HK-2 (cell line): ENCODE data around the gene PRKCZ.

ENCODE experiments used
- DNase-seq: peaks from one replicate; pipeline ENCODE4 v3.0.0-alpha.2; 2018; ENCODE audit not compliant: unreplicated experiment

Gene PRKCZ

DNA sequence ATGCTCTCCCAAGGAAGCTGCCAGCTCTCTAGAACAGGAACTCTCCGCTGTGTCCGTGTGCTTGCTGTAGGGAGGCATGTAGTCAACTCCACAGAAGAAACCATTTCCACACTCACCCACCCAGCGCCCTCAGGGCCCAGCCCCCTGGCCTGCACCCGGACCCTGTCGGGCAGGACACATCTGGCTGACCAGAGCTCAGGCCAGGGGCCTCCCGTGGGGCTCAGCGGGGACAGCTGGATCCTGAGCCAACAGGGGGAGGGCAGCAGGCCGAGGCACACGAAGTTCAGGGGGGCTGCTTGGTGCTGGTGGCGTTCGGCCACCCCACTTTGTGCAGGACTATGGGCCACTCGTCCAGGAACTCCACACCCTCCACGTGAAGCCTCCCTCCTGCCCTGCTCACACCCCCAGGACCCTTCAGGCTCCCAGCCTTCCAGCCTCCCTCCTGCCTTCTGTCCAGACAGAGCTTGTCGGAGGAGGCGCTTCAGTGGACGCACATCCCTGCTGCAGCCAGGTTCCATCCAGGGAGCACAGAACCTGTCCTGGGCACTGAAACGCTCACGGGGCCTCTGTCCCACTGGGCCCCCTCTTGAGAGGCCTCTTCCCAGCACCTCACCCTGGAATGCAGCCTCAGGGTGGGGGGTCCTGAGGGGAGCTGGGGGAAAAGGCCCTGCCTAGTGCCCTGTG, 159.3 kb downstream of the PRKCZ start:
- no peak for DNase-seq

DNA sequence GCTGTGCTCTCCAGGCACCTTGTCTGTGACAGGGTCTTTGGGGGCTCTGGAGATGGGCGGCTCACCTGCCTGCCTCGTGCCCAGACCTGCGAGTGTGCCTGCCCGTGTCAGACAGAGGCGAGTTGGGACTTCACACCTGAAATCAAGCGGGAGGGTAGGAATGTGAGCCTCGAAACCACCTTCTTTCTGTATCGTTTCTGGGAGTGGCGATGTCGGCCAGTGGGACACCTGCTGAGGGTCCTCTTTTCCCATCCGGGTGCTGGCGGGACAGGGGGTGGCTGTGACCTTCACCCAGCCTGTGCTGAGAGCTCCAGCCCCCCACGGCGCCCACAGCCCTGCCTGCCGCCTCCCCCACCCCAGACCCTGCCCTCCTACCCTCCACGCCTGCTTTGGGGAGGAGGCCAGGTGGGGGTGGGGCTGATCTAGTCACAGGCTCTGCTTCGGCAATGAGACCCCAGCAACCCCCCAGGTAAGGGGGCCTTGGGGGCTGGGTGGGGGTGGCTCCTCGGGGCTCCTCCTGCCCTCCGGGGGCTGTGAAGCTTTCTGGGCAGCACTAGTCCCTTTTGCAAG, 160.0 kb downstream of the PRKCZ start:
- DNase-seq = no peak

DNA sequence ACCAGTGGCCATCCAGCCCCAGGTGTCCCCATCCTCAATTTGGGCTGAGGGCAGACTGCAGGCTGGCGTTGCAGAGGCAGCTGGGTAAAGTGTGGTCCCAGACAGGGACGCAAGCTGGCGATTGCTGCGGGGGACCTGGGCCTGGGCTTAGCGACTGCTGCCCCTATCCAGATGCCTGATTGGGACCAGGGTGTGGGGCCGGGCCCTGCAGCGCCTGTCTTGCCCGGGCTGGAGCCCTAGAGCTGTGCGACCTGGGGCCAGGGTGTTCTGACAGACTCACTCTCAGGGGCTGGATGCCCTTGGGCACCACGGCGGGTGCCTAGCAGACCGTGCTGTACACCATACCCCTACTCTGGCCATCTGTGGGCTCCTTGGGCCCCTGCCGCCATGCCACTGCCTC, 160.6 kb downstream of the PRKCZ start:
- no peak for DNase-seq

GRCh38 chr1:2212274-2212531, 162.0 kb downstream of the PRKCZ start:
- no peak for DNase-seq

GRCh38 chr1:2212532-2213491, 162.6 kb downstream of the PRKCZ start:
- peak; percentile 91 for DNase-seq

- DNase-seq = no peak
Observed at GRCh38 chr1:2213576-2214505, 163.6 kb downstream of the PRKCZ start.

GRCh38 chr1:2214541-2215241, 164.5 kb downstream of the PRKCZ start:
- no peak for DNase-seq

DNA sequence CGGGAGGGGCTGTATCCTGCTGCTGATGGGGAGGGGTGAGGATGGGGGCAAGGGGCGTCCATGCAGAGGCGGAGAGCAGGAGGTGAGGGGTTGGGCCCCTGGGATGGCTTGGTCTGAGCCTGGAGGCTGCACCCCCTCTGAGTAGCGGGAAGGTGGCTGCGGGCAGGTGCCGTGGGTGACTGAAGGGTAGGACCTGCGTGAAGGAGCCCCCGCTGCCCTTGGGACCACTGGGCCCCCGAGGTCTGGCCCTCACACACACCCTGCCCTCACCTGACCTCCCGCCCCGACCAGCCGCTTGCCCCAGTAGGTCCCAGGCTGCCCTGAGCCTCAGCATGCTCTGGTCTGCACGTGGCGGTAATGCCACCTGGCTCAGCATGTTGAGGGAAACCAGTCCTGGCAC, 165.1 kb downstream of the PRKCZ start:
- DNase-seq = no peak

GRCh38 chr1:2215909-2216766, 165.9 kb downstream of the PRKCZ start:
- no peak for DNase-seq

DNA sequence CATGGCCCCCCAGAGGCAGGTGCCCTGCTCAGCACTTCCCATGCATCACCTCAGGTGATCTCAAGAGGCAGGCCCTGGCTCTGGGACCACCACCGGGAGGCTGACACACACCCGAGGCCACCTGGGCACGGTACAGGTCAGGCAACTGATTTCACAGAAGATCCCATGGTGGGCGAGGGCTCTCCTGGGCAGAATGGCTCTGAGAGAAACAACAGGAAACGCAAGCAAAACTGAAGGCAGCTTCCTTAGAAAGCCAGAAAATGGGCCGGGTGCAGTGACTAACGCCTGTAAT, 166.5 kb downstream of the PRKCZ start:
- DNase-seq = no peak

DNA sequence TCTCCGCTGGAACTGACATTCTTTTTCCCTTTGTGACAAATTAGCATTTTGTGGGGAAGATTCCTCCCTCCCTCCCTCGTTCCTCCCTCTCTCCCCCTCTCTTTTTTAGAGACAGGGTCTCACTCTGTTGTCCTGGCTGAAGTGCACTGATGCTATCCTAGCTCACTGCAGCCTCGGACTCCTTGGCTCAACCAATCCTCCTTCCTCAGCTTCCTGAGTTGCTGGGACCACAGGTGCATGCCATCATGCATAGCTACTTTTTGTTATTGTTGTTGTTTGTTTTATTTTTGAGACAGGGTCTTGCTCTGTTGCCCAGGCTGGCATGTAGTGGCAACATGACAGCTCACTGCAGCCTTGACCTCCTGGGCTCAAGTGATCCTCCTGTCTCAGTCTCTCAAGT, 171.1 kb downstream of the PRKCZ start:
- DNase-seq = no peak

- no peak for DNase-seq
Observed at GRCh38 chr1:2224170-2224584, 174.0 kb downstream of the PRKCZ start.

- no peak for DNase-seq
Observed at GRCh38 chr1:2224631-2225428, 174.6 kb downstream of the PRKCZ start.

DNA sequence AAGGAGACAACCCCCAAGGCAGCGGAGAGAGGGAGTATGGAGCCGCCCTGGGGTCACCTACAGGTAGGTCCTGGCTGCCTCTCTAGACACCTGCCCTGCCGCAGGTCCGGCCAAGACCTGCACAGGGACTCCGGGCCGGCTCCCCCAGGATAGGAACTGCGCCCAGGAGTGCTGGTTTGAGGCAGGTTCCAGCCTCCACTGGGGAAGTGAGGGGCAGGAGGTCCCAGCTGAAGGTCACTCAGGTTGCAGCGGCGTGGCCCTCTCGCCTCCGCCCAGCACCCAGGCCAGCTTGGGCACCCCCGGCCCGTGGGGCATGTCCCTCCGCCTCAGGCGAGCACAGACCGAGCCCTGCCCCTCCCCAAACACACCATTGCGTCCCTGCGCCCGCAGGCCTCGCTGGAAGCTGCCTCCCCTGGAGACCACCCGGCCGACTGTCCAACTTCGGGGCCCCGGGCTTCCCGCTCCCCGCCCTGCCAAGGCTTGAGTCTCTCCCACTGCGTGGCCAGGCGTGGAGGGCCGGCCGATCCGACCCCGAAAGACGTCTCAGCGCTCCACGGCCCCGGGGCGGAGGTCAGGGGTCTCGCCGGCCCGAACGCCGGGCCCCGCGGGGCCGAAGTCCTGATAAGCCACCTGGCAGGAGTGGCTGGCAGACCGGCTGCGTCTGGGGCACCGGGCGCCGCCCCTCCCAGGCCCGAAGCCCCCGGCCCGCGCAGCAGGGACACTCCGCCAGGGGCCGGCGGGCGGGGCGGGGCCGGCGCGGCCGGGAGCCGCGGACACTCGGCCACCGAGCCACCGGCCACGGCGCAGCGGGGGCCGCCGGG, 176.5 kb downstream of the PRKCZ start:
- DNase-seq = no peak

- DNase-seq = peak; percentile 98
Observed at GRCh38 chr1:2227346-2228156, 177.3 kb downstream of the PRKCZ start.

DNA sequence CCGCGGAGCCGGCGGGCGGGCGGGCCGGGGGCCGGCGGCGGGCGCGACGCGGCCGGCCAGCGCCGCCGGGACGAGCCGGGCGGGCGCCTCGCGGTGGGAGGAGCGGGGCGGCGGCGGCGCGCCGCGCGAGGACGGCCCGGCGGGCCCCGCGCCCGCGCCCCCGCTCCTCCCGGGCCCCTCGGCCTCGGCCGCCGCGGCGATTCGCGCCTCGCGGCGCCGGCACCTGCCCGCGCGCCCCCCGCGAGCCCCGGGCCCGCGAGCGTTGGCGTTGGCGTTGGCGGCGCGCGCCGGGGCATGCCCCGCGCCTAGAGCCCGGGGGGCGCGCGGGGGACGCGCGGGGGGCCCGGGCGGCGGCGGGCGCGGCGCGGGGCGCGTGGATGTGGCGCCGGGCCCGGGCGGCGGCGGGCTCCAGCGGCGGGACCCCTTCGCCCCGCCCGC, 178.0 kb downstream of the PRKCZ start, which contains the start of gene SKI:
SKI (plus strand) TSS at position 163 of the 438 bp plus-strand sequence. CDS start 448 bp downstream, outside the sequence.
- DNase-seq = no peak

GRCh38 chr1:2228694-2229036, 178.5 kb downstream of the PRKCZ start:
- DNase-seq = no peak
